Measurements from ENCODE around the gene PLXNB1.

Gene PLXNB1

DNA sequence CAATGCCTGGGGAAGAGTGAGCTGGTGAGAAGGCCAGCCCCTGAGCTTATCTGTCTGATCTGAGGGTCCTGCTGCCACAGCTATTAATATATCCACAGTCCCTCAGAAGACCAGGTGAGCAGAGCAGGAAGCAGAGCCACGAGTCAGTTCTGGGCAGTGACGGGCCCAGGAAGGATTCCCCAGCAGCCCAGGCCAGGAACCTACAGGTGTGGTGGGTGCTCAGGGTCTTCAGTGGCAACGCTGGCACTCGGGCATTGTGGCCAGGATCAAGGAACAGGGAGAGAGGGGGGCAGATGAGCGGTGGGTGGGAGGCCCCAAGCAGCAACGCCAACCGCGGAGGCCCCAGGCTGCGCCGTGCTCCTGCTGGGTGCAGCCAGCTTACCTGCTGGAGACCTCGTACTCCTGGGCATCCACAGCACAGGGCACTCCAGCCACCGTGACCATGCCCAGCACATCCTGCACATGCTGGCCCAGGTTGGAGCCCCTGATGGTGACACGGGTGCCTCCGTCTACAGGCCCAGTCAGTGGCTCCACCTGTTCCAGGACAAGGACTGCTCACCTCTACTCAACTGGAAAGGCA, 12.3 kb downstream of the PLXNB1 start:
- DNase-seq: no peak

DNA sequence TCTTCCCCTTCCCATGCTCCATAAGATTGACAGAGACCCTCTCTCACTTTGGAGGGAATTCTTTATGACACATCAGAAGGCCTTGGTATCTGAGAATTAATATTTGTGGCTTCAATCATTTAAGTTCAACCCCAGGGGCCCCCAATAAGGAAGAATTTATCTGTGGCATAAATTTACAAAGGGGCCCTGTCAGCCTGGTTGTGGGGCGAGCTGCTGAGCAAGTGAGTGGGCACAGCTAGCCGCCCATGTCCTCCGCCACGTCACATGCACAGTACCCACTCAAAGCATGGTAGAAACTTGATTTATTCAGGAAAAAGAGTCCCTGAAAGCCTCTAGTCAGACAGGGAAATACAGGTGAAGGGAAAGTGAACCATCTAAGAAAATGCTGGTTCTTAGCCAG, 13.3 kb downstream of the PLXNB1 start:
- no peak for DNase-seq

DNA sequence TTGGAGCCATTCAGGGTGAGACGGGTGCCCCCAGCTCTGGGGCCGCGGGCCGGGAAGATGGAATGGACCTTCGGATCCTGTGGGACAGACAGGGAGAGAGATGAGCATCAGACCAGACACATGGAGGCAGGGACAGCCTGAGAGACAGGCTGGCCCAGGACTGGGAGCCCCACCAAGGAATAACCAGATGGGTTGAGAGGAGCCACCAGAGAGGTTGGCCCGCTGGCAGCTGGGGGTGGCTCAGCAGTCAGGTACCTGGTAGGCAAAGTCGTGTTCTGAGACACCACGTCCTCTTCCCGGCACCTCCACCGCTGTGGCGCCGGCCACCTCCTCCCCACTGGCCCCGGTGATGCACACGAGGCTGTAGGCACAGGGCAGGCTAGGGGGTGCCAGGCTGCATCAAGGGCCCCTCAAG, 13.8 kb downstream of the PLXNB1 start:
- no peak for DNase-seq

DNA sequence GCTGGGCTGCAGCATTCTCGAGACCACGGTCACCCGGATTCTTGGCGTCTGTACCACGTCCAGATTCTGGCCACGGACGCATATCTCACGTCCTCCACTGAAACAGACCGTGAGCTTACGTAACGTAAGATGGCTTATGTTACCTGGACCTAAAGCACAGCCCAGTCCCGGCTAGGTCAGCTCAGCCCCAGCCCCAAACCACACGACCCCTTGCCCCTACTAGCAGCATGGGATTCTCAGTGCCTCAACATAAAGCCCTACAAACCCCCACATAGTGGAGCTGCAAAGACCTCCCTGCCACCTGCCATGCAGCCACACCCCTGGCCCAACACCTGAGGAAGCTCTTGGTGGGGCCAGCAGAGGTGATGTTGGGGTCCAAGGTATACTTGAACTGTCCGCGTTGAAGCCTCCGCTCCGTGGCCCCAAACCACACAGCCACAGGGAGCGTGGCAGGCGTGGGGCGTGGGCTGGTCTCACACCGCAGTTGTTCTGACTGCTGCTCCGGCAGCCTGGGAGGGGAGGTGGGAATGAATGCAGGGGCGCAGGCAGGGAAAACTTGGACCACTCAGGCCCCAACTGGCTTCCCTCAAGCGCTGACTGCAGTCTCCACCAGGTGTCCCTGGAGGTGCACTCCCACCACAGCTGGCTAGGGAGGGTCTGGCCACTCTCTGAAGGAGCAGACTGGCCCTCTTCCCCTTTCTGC, 14.5 kb downstream of the PLXNB1 start:
- DNase-seq: no peak

DNA sequence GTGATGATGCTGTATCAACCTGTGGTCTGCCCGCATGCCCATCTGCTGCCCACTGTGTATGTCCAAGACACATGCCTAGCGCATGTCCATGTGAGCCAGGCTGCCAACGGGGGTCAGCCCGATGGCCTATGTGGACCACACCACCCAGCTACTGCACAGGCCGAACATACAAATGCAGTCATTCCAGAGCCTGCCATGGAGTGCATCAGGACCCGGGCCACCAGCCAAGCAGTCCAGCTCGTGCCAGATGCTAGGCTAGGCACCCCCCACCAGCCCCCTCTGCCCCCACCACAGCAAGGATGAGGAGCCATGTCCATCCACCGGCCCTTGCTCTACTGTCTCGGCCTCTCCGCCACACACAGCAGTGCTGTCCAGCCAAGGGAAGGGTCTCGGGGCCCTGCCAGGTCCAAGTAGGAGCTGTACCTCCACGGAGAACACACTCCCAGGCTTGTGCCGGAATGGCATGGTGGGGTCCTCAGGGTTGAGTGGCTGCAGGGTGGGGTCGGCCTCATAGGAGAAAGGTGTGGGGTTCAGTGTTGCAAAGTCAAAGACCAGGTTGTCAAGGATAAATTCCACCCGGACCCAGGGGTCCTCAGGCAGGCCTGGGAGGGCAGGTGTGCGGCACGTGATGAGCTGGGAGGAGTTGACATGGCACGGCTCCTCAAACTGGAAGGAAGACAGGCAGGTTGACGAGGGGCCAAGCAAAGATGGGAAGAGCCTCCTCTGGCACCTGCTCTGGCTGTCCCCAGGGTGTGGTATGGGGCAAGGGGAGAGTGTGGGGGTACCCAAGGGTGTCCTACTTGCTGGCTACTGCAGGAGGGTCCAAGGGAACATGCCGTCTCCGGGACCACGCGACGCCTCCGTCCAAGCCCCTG, 15.3 kb downstream of the PLXNB1 start:
- no peak for DNase-seq

DNA sequence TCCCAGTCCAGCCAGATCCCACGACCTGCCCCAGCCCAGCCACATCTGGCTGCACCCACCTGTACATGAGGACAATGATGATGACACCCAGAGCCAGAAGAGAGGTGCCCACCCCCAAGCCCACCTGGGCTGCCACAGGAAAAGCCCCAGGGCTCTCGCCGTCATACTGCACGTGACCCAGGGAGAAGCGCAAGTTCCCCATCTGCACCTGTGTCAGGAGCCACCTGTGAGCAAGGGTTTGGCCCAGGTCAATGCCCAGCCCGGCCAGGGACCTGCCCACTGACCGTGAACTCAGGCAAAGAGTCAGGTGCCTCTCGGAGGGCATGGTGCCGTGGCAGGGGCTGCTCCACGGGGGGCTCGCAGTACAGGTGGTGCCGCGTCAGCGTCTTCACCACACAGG, 16.3 kb downstream of the PLXNB1 start:
- DNase-seq: no peak

DNA sequence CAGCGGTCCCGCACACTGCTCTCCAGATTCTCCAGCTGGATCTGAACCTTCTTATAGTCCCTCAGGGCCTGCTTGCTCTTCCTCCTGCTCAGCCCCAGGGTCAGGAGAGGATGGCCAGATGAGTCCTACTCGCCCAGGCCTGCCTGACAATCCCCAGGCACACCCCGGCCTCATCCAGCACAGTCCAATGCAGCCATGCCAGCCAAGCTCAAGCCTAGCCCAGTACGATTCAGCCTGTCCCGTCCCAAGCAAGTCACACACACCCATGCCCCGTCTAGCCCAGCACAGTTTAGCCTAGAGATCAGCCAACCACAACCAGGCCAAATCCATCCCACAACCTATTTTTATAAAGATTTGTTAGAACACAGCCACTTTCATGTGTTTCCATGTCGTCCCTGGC, 16.8 kb downstream of the PLXNB1 start:
- no peak for DNase-seq

DNA sequence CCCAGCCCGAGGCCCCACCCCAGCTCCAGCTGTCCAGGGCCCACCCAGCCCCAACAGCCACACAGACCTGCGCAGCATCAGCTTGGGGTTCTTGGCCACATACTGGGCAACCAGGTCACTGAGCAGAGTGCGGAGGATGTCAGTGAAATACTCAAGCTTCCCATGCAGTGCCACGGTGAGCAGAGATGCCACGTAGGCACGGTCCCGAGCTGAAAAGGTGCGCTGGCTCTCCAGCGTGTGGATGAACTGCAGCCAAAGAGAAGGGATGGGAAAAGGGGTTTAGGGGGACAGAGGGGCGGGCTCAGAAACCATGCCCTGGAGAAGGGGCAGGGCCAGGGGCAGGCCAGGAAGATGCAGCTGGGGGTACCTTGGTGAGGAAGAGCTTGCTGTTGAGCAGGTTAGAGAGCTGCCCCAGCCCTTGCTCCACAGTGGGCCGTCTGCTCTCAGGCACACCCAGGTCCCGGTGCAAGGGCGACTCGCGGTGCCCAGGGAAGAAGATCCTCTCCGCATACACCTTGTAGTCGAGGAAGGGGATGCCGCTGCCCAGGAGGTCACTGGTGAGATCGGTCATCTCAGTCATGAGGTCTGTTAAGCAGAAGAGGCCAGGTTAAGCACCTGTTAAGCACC, 17.4 kb downstream of the PLXNB1 start:
- DNase-seq: no peak

DNA sequence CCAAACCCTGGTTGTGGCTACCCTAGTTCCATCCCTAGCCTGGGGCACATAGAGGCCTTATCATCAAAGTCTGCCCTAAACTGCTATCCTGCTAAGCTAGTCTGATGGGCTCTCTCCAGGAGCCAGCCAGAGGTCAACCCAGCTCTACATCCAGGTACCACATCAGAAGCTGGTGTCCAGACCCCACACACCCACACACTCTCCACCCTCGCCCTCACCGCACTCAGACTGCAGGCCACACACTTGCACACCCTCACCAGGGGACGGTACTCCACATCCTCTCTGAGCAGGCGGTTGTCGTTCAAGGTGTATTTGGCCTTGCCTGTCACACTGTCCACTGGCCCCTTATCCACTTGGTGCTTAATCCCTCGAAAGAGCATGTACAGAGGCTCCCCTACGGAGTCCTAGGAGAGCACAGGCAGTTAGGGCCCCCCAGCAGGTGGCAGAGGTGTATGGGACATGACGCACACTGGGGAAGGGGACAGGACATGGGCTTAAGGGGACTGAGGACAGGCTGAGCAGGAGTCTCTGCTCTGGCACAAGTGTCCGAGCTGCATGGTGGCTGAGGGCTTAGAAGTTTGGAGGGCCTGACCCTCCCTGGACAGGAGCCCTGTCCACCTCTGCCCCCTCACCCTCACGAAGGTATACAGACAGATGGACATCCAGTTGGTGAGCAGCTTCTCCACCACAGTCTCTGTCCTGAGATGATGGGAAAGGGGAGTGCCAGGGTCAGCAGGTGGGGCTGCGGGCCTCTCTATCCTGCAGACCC, 18.1 kb downstream of the PLXNB1 start:
- DNase-seq: no peak

DNA sequence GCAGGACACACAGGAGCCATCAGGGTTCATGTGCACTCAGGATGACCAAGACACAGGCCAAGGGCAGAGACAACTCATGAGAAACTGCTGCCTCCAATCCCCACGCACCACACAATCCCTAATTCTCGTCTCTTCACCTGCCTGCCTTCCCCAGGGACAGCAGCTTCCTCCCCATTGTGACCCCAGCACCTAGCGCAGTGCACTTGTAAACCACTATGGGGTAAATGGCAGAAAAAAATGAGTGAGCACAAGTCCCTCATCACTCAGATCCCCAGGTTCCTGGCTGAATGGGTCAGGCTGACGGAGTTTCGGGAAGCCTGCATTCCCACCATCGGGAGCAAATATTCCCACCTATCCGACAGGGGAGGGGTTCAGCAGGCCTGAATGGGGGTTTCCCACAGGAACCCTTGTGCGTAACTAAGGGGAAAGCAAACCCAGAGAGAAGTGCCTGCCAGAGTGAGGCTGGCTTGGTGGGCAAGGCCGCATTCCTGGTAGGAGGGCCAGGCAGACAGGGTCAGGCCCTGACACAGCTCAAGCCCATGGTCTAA, 18.8 kb downstream of the PLXNB1 start:
- no peak for DNase-seq

DNA sequence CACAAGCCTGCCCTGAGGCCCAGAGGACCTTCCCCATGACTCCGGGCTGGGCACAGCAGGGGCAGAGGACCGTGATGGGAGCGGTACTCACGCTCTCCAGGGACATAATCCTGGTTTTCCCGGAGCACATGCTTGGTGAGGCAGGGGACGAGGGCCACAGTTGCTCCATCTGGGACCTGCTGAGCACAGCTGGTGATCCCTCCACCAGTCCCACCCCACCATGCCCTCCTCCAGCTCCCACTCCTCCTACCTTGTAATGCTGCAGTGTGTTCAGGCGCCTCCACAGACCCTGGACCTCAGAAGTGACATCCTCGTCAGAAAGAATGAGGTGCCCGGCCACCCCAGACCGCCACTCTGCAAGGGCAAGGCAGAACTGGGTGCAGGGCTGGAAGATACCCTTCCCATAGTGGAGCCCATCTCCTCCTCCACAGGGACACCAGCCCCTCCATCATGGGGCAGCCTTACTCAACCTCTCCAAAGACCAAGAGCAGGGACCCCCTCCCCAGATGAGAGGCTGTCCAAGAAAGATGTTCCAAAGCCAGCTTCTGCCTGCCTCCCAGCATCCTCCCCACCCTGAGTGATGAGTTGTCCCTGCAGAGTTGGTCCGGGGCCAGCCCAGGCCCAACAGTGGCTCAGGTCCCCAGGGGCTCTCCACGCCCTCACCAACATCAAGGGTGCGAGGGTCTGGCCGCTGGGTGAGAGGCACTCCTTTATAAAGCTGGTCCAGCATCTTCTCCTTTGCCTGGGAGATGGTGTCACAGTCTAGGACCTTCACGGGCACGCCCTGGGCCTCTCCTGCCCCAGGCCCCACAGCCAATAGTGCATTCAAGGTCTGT, 19.5 kb downstream of the PLXNB1 start:
- no peak for DNase-seq

DNA sequence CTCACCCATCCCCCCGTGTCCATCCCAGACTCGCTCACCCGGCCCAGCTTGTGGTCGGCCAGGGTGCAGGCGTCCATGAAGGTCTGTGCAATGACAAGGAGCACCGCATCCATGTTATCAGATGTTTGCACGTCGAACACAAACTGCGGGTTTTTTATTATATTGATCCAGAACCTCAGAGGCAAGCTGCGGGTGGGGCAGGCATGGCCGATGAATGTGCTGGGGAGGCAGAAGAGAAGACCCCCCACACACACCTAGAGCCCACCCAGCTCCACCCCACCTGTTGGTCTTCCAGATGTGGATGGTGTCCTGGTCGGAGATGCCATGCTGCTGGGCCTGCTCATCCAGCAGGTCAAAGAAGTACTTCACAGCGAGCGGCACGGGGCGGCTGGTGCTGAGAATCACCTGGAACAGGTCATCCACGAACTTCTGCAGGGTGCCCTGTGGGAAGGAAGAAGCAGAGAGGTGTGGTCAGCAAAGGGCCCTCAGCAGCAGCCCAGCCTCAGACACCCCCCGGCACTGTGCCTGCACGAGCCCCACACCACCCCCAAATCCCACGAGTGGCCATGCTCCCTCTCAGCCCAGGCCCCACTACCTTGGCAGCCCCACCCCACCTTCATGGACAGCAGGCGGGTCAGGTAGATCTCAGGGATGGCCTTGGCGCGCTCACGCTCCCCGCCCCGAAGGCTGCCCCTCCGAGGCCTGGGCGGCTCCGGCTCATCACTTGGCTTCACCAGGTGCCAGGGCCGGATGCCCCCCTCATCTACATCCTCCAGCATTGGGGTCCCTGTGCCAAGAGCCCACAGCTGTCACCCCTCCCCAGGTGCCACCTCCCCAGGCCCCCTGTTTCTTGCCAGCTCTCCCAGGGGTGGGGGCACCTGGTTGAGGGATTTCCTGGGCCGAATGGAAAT, 20.3 kb downstream of the PLXNB1 start:
- DNase-seq: no peak

DNA sequence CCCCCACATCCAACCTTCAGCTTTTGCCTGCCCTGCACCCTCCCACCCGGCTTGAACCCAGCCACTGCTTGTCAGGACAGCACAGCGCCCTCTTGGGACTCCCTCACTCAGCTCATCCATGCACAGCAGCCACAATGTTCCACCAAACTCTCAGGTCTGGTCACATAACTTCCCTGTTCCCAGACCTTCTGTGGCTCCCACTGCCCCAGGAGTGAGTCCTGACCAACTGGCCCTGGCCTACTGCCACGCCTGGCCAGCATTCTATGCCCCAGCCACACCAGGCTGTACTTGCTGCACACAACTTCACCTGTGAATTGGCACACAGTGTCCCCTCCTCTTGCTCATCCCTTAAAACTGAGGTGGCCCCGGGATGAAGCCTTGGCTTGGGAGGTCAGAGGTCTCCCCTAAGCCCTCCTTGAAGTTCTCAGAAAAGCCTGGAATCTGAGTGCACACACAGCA, 21.0 kb downstream of the PLXNB1 start:
- no peak for DNase-seq

DNA sequence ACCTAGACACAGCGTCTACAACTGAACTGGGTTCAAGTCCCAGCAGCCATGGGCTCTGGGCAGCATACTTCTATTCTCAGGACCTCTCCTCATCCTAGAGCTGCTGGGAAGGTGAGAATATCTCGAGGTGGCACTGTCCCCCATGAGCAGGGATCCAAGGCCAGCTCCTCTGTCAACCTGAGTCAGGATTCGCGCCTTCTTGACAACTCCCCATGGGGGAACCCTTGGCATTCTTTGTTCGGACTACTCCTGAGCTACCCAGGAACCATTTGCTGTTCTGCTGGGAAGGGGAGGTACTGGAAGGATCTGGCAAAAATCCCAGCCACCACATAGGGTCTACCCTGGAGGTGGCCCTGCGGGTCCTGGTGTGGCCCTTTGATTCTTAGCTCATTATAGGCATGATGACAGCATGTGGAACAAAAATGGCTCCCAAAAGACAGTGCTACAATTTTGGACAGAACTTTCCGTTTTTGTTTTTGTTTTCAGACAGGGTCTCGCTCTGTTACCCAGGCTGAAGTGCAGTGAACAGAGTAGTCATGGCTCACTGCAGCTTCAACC, 22.3 kb downstream of the PLXNB1 start:
- no peak for DNase-seq

DNA sequence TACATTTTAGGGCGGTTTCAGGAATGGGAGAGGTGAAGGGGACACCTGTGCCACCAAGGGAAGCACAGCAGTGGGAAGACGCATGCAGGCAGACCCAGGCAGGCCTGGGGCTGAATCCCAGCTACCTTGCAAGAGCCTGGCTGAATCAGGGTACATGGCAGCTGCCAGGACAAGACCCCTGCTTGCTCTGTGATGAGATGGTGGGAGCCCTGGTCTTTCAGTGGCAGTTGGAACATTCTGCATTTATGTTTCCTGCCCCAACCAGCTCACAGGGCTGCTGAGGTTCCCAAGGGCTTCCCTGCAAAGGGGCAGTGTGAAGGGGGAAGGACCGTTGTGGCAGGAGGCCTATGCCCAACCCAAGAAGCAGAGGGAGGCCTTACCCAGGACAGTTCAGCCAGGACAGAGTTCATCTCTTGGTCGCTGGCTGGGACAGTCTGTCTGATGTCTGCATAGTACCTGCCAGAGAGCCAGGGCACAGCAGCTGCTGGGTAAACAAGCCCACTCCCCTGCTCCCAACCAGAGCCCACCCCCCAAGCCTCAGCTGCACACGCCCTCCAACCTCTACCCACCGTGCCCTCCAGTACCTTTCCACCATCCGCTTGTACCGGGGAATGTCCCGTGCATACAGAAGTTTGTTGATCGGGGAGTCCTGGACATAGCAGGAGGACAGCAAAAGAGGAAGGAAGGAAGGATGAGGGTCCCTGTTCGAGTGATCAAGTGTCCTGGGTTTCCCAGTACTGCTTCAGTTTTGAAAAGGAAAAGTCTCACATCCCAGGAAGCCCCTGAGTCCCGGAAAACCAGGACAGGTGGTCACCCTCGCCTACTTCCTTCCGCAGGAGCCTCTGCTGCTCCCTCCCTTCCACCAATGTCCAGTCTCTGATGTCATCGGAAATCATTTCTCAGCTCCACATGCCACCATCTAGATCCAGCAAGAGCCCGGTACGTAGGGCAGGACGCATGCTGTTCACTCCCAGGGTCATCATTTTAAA, 23.1 kb downstream of the PLXNB1 start:
- no peak for DNase-seq

DNA sequence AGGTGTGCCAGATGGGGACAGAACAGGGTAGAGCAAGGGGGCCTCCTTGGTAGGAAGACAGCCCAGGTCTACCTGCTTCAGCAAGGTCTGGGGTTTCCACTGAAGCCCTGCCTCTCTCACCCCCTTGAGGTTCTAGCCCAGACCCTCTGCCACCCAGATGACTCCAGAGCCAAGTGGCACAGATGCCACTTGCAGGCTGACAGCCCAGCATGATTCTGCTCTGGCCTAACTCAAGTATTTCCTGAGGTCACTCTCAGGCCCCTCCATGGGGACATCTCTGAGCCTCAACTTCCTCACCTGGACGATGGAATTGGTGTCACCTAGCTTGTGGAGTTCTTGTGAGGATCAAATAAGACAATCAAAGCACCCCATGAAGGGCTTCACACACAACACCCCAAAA, 23.9 kb downstream of the PLXNB1 start:
- no peak for DNase-seq

DNA sequence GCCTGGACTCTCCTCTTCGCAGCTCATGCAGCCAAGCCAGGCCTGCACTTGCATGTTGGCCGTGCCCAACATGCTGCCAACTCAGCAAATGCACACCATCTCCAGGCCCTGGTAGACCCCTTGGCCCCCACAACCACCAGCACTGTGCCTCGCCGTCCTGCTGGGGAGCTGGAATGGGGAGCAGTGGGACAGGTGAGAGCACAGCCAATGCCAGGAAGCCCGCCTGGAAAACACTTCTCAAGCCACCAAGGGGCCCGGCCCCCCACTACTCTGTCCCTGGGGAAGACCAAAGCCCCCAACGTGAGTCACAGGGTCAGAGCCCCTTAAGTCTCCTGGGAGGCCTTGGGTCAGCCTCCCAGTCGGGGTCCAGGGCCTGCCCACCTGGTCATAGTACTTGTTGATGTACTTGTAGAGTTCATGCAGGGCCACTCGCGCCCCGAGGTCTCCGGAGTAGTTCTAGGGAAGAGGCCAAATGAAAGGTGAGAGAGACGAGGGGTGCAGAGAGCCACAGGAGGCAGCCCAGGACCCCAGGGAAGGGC, 24.5 kb downstream of the PLXNB1 start:
- DNase-seq: no peak

Measured in suppressor macrophage (primary cell).